ENCODE measurements around the gene SF3B3.

DNA sequence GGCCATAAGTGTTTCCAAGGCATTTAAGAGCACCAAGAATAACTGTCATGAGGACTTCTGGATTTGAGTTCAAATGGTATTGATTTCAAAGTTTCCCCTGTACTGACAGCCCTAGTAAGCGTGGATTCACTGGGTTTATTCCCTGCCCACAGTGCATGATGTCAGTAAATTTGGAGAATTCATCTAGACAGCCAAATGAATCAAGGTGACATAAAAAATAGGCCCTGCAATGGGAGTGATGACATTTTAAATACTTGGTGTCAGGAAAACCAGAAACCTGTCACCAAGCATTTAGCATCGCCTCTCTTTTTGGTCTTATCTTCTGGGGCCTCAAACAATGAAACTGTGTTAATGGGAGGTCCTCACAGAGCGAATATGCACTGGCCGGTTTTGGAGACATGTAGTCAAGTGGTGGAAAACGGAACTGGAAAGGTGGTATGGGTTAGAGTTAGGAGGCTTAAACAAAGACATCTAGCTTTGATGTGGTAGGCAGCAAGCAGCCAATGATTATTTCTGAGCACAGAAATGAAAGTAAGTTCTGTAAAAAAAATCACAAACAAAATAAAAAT is 29.3 kb upstream of the SF3B3 start:
- TF ChIP-seq CTCF (IDR thresholded peaks at IDR 0.05; ENCODE audit: extremely low read depth in 1 of 2, insufficient read depth in 1 of 2, low read depth in 1 of 2, low read length in 2 of 2) = no peak
- TF ChIP-seq JUN (IDR thresholded peaks at IDR 0.05; ENCODE audit: borderline replicate concordance, insufficient read depth, insufficient read length, low read depth) = no peak
- TF ChIP-seq POLR2A (IDR thresholded peaks at IDR 0.05; ENCODE audit: low read depth, low read length) = no peak
- TF ChIP-seq EZH2 (IDR thresholded peaks at IDR 0.05; ENCODE audit: borderline replicate concordance, low read depth, low read length, severe bottlenecking) = no peak
- no peak for TF ChIP-seq POLR2AphosphoS5 (IDR thresholded peaks at IDR 0.05; ENCODE audit: insufficient read depth, low read depth, low read length)
- no peak for TF ChIP-seq MAX (IDR thresholded peaks at IDR 0.05; ENCODE audit: insufficient read depth, insufficient read length)
- no peak for TF ChIP-seq FOS (IDR thresholded peaks at IDR 0.05; ENCODE audit: borderline replicate concordance, insufficient read depth, low read length)

All from endothelial cell of umbilical vein (primary cell).